Stimulated activated memory B cell treated with anti-CD40 and anti-IgM and Interleukin-4, amounts not matched to agents 10 μg/mL and 1 μg/mL and 100 μg/mL, for 72 hours (primary cell): Measurements from ENCODE around the gene TMEM260.
"Not testable (repeated sequence)": the region's sequence is repeated elsewhere in the genome, so short reads cannot be mapped to it uniquely, and the experiment has no call there.

Experiments used
- ATAC-seq: fragments of 150-1000 bp; cut with Tn5 transposase; 2 replicates; pipeline ENCODE4 v1.10.0; 2021
- H3K27ac Mint-ChIP-seq: one replicate; pipeline ENCODE4 v1.8.0; 2022; ENCODE audit warnings: mild to moderate bottlenecking, mixed read lengths
- H3K27me3 Mint-ChIP-seq: one replicate; pipeline ENCODE4 v1.8.0; 2022; ENCODE audit warnings: mixed read lengths
- H3K36me3 Mint-ChIP-seq: one replicate; pipeline ENCODE4 v1.8.0; 2022; ENCODE audit warnings: mixed read lengths
- H3K4me1 Mint-ChIP-seq: one replicate; pipeline ENCODE4 v1.8.0; 2022; ENCODE audit warnings: mixed read lengths
- H3K4me3 Mint-ChIP-seq: one replicate; pipeline ENCODE4 v1.8.0; 2022; ENCODE audit warnings: mild to moderate bottlenecking, moderate library complexity, mixed read lengths
- H3K9me3 Mint-ChIP-seq: one replicate; pipeline ENCODE4 v1.8.0; 2022; ENCODE audit warnings: mixed read lengths

Gene TMEM260

DNA sequence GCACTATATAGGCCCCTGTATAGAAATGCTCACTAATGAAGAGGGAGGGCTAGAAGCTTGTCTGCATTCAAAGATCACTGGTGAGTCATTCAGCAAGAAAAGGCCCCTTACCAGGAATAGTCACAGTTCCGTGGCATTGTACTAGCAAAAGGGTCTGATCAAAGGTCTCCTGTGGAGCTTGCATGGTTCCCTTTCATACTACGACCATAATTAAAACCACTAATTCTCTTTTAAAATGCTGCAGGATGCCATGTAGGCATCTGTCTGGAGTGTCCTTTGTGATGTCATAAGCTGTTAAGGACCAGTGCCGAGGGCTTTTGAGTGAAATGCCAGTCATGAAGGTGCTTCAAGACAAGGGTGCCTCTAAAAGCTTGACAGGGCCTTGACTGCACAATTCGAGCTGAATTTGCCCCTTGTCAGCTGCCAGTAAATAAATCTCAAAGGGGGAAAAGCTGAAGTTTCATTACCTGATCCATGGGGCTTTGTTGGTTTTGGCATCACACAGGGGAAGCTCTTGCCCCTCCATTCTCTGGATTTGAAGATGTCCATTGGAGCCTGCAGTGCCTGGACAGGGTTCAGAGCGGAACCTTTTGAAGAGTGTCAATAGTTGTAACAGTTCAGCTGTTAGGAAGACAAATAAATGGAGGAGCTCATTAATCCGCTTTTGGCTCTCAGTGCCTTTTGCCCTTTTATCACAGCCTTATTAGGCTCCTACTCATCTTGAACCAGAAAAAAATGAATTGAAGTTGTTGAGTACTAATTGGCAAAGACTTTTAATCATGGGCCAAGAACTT is 69.1 kb downstream of the TMEM260 start:
- Mint-ChIP-seq H3K36me3 (peaks cover 30% of the 10 kb centered on the region), H3K27ac (no peak overlapping the region), H3K9me3 (no peaks in the 10 kb centered on the region), H3K4me1 (no peaks in the 10 kb centered on the region), H3K27me3 (no peaks in the 10 kb centered on the region), H3K4me3 (no peak overlapping the region)
- ATAC-seq: no peak

DNA sequence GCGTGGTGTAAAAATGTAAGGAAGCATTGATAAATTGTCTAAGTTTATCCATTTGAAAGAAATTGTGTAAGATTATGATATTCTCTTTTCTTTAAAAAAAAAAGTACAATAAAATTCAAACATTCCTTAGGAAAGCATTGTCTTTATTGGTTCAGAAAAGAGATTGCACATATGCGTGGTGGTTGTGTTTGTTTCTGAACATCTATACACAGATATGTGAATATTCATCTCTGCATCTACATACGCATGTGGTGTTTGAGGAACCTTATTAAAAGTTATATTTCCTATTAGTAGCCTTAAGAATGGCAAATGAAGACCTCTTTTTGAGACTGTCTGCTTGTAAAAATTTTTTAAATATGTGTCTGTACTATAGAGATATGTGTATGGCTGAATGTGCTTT is 69.8 kb downstream of the TMEM260 start:
- Mint-ChIP-seq H3K4me1 (no peaks in the 10 kb centered on the region), H3K27ac (no peak overlapping the region), H3K9me3 (no peaks in the 10 kb centered on the region), H3K4me3 (no peak overlapping the region), H3K36me3 (peaks cover 30% of the 10 kb centered on the region), H3K27me3 (no peaks in the 10 kb centered on the region)
- ATAC-seq: no peak

DNA sequence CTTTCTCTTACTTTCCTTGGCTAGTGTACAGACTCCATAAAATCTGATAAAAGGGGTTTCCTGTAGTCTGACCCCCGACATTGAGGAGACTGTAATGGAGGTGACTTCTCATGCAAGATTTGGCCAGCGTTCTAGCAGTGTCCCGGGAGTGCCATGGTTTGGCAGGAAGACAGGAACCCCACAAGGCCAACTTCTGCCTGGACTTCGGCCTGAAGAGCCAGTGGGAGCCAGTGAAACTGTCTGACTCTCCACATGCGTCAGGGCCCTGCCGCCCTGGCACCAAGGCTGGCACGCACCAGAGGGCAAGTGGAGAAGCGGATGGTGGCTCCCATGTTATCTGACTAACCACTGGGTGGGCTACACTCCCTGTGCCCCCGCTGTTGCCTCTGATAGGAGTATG is 70.5 kb downstream of the TMEM260 start:
- no peak overlapping the region for H3K4me3 Mint-ChIP-seq
- no peaks in the 10 kb centered on the region for H3K9me3 Mint-ChIP-seq
- ATAC-seq: no peak
- no peak overlapping the region for H3K27ac Mint-ChIP-seq
- no peaks in the 10 kb centered on the region for H3K27me3 Mint-ChIP-seq
- H3K36me3 Mint-ChIP-seq: peaks cover 25% of the 10 kb centered on the region
- no peaks in the 10 kb centered on the region for H3K4me1 Mint-ChIP-seq

DNA sequence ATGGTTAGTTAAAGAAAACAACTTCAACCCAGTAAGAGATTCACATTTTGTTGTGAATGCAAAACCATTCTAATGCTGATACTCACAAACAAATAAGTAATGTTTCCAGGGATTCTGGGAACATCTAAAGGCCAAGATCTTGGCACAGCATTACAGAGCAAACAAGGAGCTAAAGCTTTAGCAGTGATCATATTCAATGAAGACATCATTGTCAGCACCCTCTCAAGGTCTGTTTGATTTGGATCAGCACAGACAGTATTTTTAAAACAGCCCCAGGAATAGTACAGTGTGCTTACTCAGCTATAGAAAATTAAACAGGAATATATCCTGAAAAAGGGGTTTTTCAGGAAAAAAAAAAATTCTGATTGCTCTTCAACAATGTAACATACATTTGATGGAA is 71.4 kb downstream of the TMEM260 start:
- ATAC-seq: no peak
- Mint-ChIP-seq H3K36me3 (peaks cover 25% of the 10 kb centered on the region), H3K27me3 (no peaks in the 10 kb centered on the region), H3K4me3 (no peak overlapping the region), H3K9me3 (no peaks in the 10 kb centered on the region), H3K4me1 (no peaks in the 10 kb centered on the region), H3K27ac (no peak overlapping the region)

DNA sequence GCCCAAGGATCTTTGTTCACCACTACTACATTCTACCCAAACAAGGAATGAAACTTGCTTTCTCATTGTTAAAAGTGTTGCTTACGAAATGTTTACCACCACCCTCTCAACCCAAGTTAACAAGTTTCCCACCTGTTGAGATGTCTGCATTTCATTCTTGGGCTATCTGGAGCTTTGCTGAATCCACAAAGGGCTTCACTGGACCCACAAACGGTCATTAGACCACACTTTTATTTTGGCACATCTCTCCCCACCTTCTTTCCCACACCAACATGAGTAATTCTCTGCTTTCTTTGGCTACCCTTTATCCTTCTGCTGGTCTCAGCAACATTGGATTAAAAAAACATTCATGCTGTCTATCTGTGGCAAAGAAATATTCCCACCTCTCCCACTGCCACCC is 78.0 kb downstream of the TMEM260 start:
- no peaks in the 10 kb centered on the region for H3K27me3 Mint-ChIP-seq
- no peaks in the 10 kb centered on the region for H3K9me3 Mint-ChIP-seq
- H3K4me3 Mint-ChIP-seq: no peak overlapping the region
- ATAC-seq: no peak
- no peak overlapping the region for H3K27ac Mint-ChIP-seq
- no peaks in the 10 kb centered on the region for H3K36me3 Mint-ChIP-seq
- no peaks in the 10 kb centered on the region for H3K4me1 Mint-ChIP-seq

DNA sequence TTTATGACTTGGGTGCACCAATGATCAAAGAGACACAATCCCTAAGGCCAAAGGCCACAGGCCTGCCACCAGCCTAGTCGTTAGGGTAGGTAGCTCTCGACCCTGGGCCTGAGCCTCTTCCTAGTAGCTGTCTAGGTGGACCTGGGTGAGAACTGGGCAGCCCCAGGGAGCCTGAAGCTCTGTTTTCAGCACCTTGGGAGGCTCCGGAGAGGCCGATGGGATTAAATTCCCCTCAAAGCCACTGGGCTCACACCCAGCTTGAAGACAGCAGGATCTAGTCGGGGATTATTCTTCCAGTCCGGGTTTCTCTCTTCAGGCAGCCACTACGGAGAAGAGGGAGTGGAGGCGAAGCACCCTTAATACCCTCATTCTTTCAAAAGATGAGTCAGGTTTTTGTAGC is 79.8 kb downstream of the TMEM260 start:
- Mint-ChIP-seq H3K36me3 (peaks cover 3% of the 10 kb centered on the region), H3K4me3 (no peak overlapping the region), H3K27ac (no peak overlapping the region), H3K4me1 (no peaks in the 10 kb centered on the region), H3K9me3 (no peaks in the 10 kb centered on the region), H3K27me3 (no peaks in the 10 kb centered on the region)
- ATAC-seq: no peak

DNA sequence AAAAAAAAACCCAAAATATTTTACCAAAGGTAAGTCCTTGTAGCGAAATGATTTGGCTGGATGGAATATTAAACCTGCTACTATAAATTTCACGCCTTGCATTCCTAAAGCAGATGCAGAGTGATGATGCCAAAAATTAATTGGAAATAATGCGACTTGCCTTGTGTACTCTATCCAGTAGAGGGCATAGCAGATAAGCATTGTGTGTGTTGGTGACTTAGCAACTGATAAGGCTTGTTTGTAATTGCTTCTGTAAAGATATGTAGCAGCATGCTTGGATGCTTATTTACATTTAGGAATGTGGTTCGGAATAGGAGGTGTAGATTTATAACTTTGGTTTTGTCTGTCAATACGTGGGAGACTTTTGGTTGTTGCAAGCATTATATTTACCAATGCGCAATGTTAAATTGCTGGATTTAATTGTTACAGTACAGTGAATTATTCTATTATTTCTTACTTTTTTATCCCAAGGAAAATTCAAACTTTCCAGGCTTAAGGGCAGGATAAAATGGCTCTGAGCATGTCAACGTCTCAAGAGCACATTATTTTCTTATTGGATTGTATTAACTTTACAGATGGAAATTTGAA is 80.5 kb downstream of the TMEM260 start:
- H3K4me1 Mint-ChIP-seq: no peaks in the 10 kb centered on the region
- H3K4me3 Mint-ChIP-seq: no peak overlapping the region
- no peak overlapping the region for H3K27ac Mint-ChIP-seq
- ATAC-seq: no peak
- H3K9me3 Mint-ChIP-seq: no peaks in the 10 kb centered on the region
- H3K36me3 Mint-ChIP-seq: peaks cover 5% of the 10 kb centered on the region
- H3K27me3 Mint-ChIP-seq: no peaks in the 10 kb centered on the region

DNA sequence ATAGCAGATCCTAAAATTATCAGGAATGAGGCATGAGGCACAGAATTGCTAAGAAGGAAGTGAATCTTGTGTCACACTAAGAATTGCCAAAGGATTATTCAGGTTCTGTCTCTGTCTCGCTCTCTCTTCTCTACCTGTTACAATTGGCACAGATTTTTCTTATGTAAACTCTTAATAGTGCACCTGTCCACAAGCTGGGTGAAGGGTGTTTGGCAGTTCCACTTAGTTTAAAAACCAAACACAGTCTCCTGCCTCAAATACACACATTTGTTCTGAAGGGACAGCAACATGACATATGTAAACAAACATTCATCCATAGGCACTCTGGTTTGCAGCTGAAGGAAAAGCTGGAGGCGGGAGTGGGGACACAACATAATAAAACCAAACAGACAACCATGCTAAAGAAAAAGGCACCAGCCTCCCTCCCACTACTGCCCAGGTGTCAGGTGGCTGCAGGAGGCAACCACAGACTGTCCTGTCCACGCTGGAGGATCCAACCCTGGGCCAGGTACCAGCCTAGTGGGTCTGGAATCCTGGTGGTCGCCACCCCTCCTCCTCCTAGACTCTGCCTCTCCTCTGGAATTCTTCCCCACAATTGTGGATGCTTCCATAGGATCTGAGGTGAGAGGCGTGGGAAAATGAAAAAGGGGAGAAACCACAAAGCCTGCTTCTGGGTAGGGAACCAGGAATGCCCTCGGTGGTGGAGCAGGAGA is 81.2 kb downstream of the TMEM260 start:
- no peak overlapping the region for H3K27ac Mint-ChIP-seq
- no peaks in the 10 kb centered on the region for H3K4me1 Mint-ChIP-seq
- H3K4me3 Mint-ChIP-seq: no peak overlapping the region
- H3K27me3 Mint-ChIP-seq: no peaks in the 10 kb centered on the region
- no peak for ATAC-seq
- H3K36me3 Mint-ChIP-seq: peaks cover 5% of the 10 kb centered on the region
- H3K9me3 Mint-ChIP-seq: no peaks in the 10 kb centered on the region

DNA sequence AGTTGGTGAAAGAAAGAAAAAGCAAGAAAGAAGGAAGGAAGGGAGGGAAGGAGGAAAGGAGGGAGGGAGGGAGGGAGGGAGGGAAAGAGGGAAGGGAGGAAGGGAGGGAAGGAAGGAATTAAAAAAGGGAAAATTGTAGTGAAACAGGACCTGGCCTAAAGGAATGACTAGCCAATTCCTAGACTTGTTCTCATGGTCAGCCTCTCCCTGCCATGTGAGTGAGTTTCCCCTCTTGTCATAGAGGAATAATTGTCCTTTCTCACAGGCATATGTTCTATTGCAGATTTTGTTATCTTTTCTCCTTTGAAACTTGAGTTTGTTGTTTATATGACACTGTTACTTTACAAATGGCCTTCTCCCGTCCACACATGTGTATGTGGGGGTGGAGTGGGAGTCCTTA is 81.9 kb downstream of the TMEM260 start:
- Mint-ChIP-seq H3K4me3 (no peak overlapping the region), H3K27me3 (no peaks in the 10 kb centered on the region), H3K27ac (no peak overlapping the region), H3K9me3 (peaks cover 3% of the 10 kb centered on the region), H3K4me1 (no peaks in the 10 kb centered on the region), H3K36me3 (peaks cover 5% of the 10 kb centered on the region)
- no peak for ATAC-seq

DNA sequence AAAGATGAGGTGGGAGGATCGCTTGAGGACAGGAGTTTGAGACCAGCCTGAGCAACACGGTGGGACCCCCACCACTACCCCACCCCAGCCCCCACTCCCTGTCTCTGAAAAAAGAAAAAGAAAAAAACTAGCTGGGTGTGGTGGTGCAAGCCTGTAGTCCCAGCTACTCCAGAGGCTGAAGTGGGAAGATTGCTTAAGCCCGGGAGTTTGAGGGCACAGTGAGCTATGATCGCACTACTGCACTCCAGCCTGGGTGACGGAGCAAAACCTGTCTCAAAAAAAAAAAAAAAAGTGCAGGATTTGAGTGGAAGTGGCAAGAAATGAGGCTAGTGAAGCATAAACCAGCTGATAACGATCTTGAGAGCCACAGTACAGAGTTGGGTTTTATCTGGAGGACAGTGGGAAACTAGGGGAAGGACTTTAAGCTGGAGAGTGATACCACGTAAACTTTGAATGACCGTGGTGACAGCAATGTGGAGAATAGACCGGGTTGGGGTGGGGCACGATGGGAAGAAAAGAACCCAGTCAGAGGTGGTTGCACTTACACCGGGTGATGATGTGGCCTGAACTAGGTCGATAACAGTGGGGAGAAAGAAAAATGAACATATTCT is 85.3 kb downstream of the TMEM260 start:
- ATAC-seq: no peak
- Mint-ChIP-seq H3K27ac (no peak overlapping the region), H3K36me3 (peaks cover 11% of the 10 kb centered on the region), H3K27me3 (no peaks in the 10 kb centered on the region), H3K9me3 (peaks cover 7% of the 10 kb centered on the region), H3K4me1 (no peaks in the 10 kb centered on the region), H3K4me3 (no peak overlapping the region)

DNA sequence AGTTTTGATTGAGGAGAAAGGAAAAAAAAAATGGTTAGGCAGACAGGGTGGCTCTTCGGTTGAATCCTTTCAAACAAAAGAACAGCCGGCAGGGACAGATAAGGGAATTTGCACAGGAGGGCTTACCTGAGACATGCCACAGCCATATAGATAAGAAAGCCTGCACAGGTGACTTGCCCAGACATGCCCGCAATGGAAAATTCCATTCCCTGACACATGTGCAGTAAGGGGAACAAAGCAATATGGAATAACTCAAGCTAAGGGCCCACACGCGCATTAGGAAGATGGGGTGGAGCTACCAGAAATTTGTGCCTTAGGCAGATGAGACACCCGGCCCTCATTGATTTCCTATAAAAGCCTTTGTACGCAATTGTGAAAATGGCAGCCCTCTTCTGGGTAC is 86.7 kb downstream of the TMEM260 start:
- Mint-ChIP-seq H3K9me3 (peaks cover 7% of the 10 kb centered on the region), H3K36me3 (peaks cover 11% of the 10 kb centered on the region), H3K4me3 (no peak overlapping the region), H3K4me1 (no peaks in the 10 kb centered on the region), H3K27me3 (no peaks in the 10 kb centered on the region), H3K27ac (no peak overlapping the region)
- no peak for ATAC-seq

DNA sequence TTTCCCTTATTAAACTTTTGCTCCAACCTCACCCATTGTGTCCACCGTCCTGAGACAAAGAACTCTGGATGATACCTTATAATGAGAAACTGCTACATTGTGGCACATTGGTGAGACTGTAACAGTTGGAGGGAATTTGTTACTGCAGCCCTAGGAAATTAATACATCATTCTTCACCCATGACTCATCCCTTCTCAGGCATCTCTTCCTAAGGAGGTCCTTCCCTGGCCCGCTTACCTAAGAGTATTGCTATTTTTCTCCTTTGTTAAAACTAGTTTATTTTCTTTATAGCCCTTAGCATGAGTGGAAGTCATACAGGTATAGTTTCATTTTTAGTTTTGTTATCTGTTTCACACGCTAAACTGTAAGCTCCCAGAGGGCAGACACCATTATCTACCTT is 87.1 kb downstream of the TMEM260 start:
- ATAC-seq: no peak
- Mint-ChIP-seq H3K36me3 (peaks cover 11% of the 10 kb centered on the region), H3K4me3 (no peak overlapping the region), H3K4me1 (no peaks in the 10 kb centered on the region), H3K9me3 (peaks cover 7% of the 10 kb centered on the region), H3K27ac (no peak overlapping the region), H3K27me3 (no peaks in the 10 kb centered on the region)

DNA sequence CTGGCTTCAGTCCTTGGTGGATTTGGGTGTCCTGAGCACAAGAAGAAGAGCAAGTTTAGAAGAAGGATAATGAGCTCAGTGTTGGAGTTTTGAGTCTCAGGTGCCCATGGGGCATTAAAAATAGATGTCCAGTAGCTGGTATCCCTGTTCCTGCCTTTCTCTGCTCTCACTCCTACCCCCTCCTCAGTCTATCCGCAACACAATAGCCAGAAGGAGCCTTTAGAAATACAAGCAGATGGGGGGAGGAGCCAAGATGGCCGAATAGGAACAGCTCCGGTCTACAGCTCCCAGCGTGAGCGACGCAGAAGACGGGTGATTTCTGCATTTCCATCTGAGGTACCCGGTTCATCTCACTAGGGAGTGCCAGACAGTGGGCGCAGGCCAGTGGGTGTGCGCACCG is 87.7 kb downstream of the TMEM260 start:
- H3K27ac Mint-ChIP-seq, H3K4me1 Mint-ChIP-seq: not testable (repeated sequence)
- H3K36me3 Mint-ChIP-seq: peaks cover 11% of the 10 kb centered on the region

DNA sequence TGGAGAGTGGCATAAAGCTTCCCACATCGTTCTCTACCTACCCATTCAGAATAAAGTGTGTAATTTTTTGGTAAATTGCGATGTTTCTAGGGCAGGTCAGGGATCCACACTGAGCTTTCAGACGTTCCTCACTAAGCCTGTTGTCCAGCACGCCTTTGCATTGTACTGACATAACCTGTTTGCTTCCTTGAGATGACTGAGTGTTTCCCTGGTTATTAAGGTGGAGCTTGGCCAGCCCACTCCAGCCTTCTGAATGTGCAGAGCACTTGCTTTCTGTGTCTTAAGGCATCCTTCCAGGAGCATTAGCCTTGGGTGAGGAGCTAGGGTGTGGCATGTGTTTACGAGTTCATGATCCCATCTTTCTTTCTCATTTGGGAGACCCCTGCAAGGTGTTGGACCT is 96.4 kb downstream of the TMEM260 start:
- no peak overlapping the region for H3K27ac Mint-ChIP-seq
- no peaks in the 10 kb centered on the region for H3K36me3 Mint-ChIP-seq
- H3K4me3 Mint-ChIP-seq: no peak overlapping the region
- H3K4me1 Mint-ChIP-seq: no peaks in the 10 kb centered on the region
- peaks cover 3% of the 10 kb centered on the region for H3K9me3 Mint-ChIP-seq
- peak; percentile 8 for ATAC-seq
- no peaks in the 10 kb centered on the region for H3K27me3 Mint-ChIP-seq

More for the DNA sequence above, 87.7 kb downstream of the TMEM260 start:
- not testable (repeated sequence) for ATAC-seq, H3K4me3 Mint-ChIP-seq, H3K27me3 Mint-ChIP-seq, H3K9me3 Mint-ChIP-seq

DNA sequence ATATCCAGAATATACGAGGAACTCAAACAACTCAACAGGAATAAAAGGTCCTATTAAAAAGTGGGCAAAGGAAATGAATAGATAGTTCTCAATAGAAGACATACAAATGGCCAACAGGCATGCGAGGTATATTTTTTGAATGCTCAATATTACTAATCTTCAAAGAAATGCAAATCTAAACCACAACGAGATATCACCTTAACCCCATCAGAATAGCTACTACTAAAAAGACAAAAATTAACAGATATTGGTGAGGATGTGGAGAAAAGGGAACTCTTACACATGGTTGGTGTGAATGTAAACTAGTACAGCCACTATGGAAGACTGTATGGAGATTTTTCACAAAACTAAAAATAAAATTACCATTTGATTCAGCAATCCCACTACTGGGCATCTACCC is 99.2 kb downstream of the TMEM260 start:
- Mint-ChIP-seq H3K9me3 (peaks cover 3% of the 10 kb centered on the region), H3K4me1 (no peaks in the 10 kb centered on the region), H3K4me3 (no peak overlapping the region), H3K27me3 (no peaks in the 10 kb centered on the region), H3K36me3 (no peaks in the 10 kb centered on the region), H3K27ac (no peak overlapping the region)
- no peak for ATAC-seq
